Left lung (tissue), 10 donors: ENCODE data around the gene ISYNA1. TPM values are rescaled to one million over a fixed set of nuclear protein-coding genes. Genes with fewer than 3 reads are reported as not detected.

Source experiments
- ATAC-seq: fragments of 200-7000 bp; cut with Tn5 transposase; one replicate; pipeline ENCODE4 v1.9.1; 2020; ENCODE audit warnings: moderate library complexity
- DNase-seq, 4 donors: peaks; one replicate each; pipeline ENCODE4 v3.0.0-alpha.2; 2013 to 2020
- H3K27ac ChIP-seq, 2 donors: fragments of 200-600 bp; sonication (generic) in 1 of 2; one replicate each; pipeline versions ENCODE4 v1.5.0 to v1.8.0; 2020 to 2021
- H3K27me3 ChIP-seq, 2 donors: fragments of 200-600 bp; sonication (generic) in 1 of 2; one replicate each; pipeline versions ENCODE4 v1.5.0 to v1.8.0; 2020 to 2021
- H3K36me3 ChIP-seq, 2 donors: fragments of 200-600 bp; sonication (generic) in 1 of 2; one replicate each; pipeline versions ENCODE4 v1.5.0 to v1.8.0; 2020 to 2021
- H3K4me1 ChIP-seq, 2 donors: fragments of 200-600 bp; one replicate each; pipeline ENCODE4 v1.8.0; 2021
- H3K4me3 ChIP-seq, 2 donors: fragments of 200-600 bp; sonication (generic) in 1 of 2; one replicate each; pipeline versions ENCODE4 v1.5.0 to v1.8.0; 2020 to 2021; ENCODE audit warnings: mild to moderate bottlenecking in 1 of 2
- H3K9me3 ChIP-seq, 2 donors: fragments of 200-600 bp; sonication (generic) in 1 of 2; one replicate each; pipeline versions ENCODE4 v1.5.0 to v1.8.0; 2020 to 2021
- CTCF ChIP-seq, 2 donors: fragments of 200-600 bp; sonication (generic) in 1 of 2; IDR thresholded peaks; one replicate each; pipeline versions ENCODE4 v1.5.0 to v1.8.0; 2021; ENCODE audit warnings: antibody characterized with exemption in 2 of 2
- intact Hi-C, 2 donors: fragments of 100-400 bp; cut with DNase I; formaldehyde crosslinking; loops; one replicate each; pipeline versions ENCODE4 v1.11.2 to v1.14.2; 2022
- polyA plus RNA-seq, 6 donors: library from polyadenylated mRNA; unstranded; fragments of 120-200 nt; gene quantifications; one replicate each; pipeline ENCODE4 v1.2.1, GENCODE V29; 2013; ENCODE audit not compliant: insufficient read length in 6 of 6
- total RNA-seq, 2 donors: library from RNA; stranded (reverse); fragmentation: NEBNext Ultra II Directional; extraction: Animal tissue kit (Norgen Biotek cat#: 25700); gene quantifications; one replicate each; pipeline ENCODE4 v1.2.1, GENCODE V29; 2021
- donor health status: DM: no; HTN: yes; CAD: no.
- donor health status: DM: no; HTN: no; CAD: no.

The ISYNA1 gene
- total and polyA plus RNA-seq, 8 donors, result 22.8 to 159 (median 119) TPM

- peaks cover 0 to 38% of the 10 kb centered on the region in 2 donors for H3K27me3 ChIP-seq
- H3K9me3 ChIP-seq, result no peaks in the 10 kb centered on the region
- H3K4me3 ChIP-seq, result peak overlapping the region; percentile 58 to 67
- H3K27ac ChIP-seq, result peak overlapping the region; percentile 19 to 98
- TF ChIP-seq CTCF (IDR thresholded peaks at IDR 0.05), result no peak
- ATAC-seq (no peak), DNase-seq (peak in 2 of 4 donors; percentile 33 to 81)
- H3K36me3 ChIP-seq, result no peaks in the 10 kb centered on the region
- intact Hi-C loops, result no loop called here
- peaks cover 40 to 76% of the 10 kb centered on the region in 2 donors for H3K4me1 ChIP-seq
Observed at GRCh38 chr19:18419699-18420460, 18.1 kb downstream of the ISYNA1 start.

- TF ChIP-seq CTCF (IDR thresholded peaks at IDR 0.05), result peak; percentile 7 to 22
- Histone ChIP-seq H3K36me3 (no peaks in the 10 kb centered on the region), H3K27me3 (peaks cover 0 to 38% of the 10 kb centered on the region in 2 donors), H3K27ac (peak within 1 kb of the TSS; percentile 96 to 98), H3K4me3 (peak within 1 kb of the TSS; percentile 58 to 67), H3K4me1 (peaks cover 47 to 83% of the 10 kb centered on the region in 2 donors), H3K9me3 (no peaks in the 10 kb centered on the region)
- DNase-seq (peak; percentile 74 to 93 (median 84)), ATAC-seq (peak; percentile 22)
- intact Hi-C loops, result no loop called here
Observed at GRCh38 chr19:18419195-18419698, 18.7 kb downstream of the ISYNA1 start, which contains the start of gene SSBP4. Gene SSBP4, plus strand, starts transcription at chr19:18419398. Its CDS starts 251 bp downstream, at chr19:18419649.

- no peak for TF ChIP-seq CTCF (IDR thresholded peaks at IDR 0.05)
- Histone ChIP-seq H3K9me3 (no peaks in the 10 kb centered on the region), H3K4me3 (peak overlapping the region; percentile 58 to 67), H3K27me3 (peaks cover 0 to 38% of the 10 kb centered on the region in 2 donors), H3K36me3 (no peaks in the 10 kb centered on the region), H3K4me1 (peaks cover 47 to 85% of the 10 kb centered on the region in 2 donors), H3K27ac (peak overlapping the region; percentile 96 to 98)
- ATAC-seq, result peak; percentile 1
- peak in 1 of 4 donors; percentile 86 for DNase-seq
- intact Hi-C loops, result no loop called here
Observed at GRCh38 chr19:18418483-18419194, 19.3 kb downstream of the ISYNA1 start.

- ATAC-seq (no peak), DNase-seq (peak in 2 of 4 donors; percentile 77 to 86)
- intact Hi-C loops, result no loop called here
- Histone ChIP-seq H3K27ac (peak overlapping the region; percentile 96 to 98), H3K9me3 (no peaks in the 10 kb centered on the region), H3K27me3 (peaks cover 0 to 38% of the 10 kb centered on the region in 2 donors), H3K36me3 (no peaks in the 10 kb centered on the region), H3K4me3 (peak overlapping the region; percentile 21 to 58), H3K4me1 (peaks cover 47 to 81% of the 10 kb centered on the region in 2 donors)
- no peak for TF ChIP-seq CTCF (IDR thresholded peaks at IDR 0.05)
Observed at GRCh38 chr19:18418029-18418482, 19.9 kb downstream of the ISYNA1 start.
